HCT116 (cell line): Measurements from ENCODE around the gene TEDC2. TPM values are rescaled to one million over a fixed set of nuclear protein-coding genes. Genes with fewer than 3 reads are reported as not detected.

Experiments
- ATAC-seq: fragments of 200-7000 bp; cut with Tn5 transposase; 2 replicates; pipeline ENCODE4 v1.9.1; 2020; ENCODE audit warnings: mild to moderate bottlenecking, moderate library complexity
- BruUV-seq: library from RNA; stranded (reverse); fragments of 400-500 nt; replicated peaks from 2 replicates; lab custom pipeline; 2021; lab: Mats Ljungman, UMichigan
- CTCF ChIA-PET: fragments of 300-600 bp; sonication (Branson Sonifier 250); formaldehyde crosslinking; loops from one replicate; lab custom pipeline; 2021; ENCODE audit warnings: antibody characterized with exemption; lab: Charles Lee
- POLR2A ChIA-PET: fragments of 300-600, 350-600 bp; sonication (Branson Sonifier 250); formaldehyde crosslinking; loops from one replicate; lab custom pipeline; 2021; ENCODE audit warnings: antibody characterized with exemption; lab: Charles Lee
- RAD21 ChIA-PET, 2 experiments: fragments of 300-600 bp; sonication (Branson Sonifier 250); formaldehyde crosslinking; loops; one replicate each; lab custom pipeline; 2023; ENCODE audit warnings: low total read pairs in 2 of 2; ENCODE audit not compliant: uncharacterized antibody in 2 of 2, unreplicated experiment in 2 of 2, low non-redundant PET in 1 of 2; lab: Charles Lee
- DNase-seq: peaks from one replicate; pipeline ENCODE4 v3.0.0-alpha.2; 2010; ENCODE audit warnings: low read depth, low spot score
- H2AFZ ChIP-seq: fragments of 200-600 bp; shearing (Covaris generic), sonication (generic); 2 replicates; pipeline ENCODE4 v1.6.1; 2017; ENCODE audit warnings: low read depth, mixed run types, mixed read lengths, antibody characterized with exemption, low read length; ENCODE audit not compliant: poor library complexity, severe bottlenecking
- H3K27ac ChIP-seq: 2 replicates; pipeline ENCODE4 v1.5.1; 2012; ENCODE audit warnings: low read depth, low read length
- H3K27me3 ChIP-seq: fragments of 200-600 bp; sonication (generic); 2 replicates; pipeline ENCODE4 v1.6.1; 2016; ENCODE audit warnings: mixed run types, low read length, mixed read lengths; ENCODE audit not compliant: insufficient read depth
- H3K36me3 ChIP-seq, 2 experiments: fragments of 200-500 bp in 1 of 2; fragments of 200-600 bp in 1 of 2; sonication (Bioruptor generic) in 1 of 2; sonication (generic) in 1 of 2; 2 replicates each; pipeline versions ENCODE4 v1.5.1 to v1.6.1; 2014 to 2016; ENCODE audit warnings: low read length in 2 of 2, inconsistent platforms in 1 of 2, mixed read lengths in 1 of 2, mixed run types in 1 of 2; ENCODE audit not compliant: insufficient read depth in 2 of 2, control insufficient read depth in 1 of 2
- H3K4me1 ChIP-seq, 2 experiments: fragments of 200-600 bp in 1 of 2; sonication (generic) in 1 of 2; 2 replicates each; pipeline versions ENCODE4 v1.5.1 to v1.6.1; 2012 to 2017; ENCODE audit warnings: low read length in 2 of 2, inconsistent platforms in 1 of 2, mild to moderate bottlenecking in 1 of 2, mixed read lengths in 1 of 2, mixed run types in 1 of 2, moderate library complexity in 1 of 2; ENCODE audit not compliant: insufficient read depth in 2 of 2, control insufficient read depth in 1 of 2
- H3K4me2 ChIP-seq: fragments of 200-600 bp; sonication (generic); 2 replicates; pipeline ENCODE4 v1.6.1; 2017; ENCODE audit warnings: mixed run types, low read length, mixed read lengths
- H3K4me3 ChIP-seq, 2 experiments: fragments of 200-600 bp in 1 of 2; sonication (generic) in 1 of 2; replicated peaks in 1 of 2; 2 replicates each; pipeline ENCODE4 v1.5.1; 2011 to 2016; ENCODE audit warnings: low read length in 2 of 2, control low read depth in 1 of 2, low read depth in 1 of 2, mild to moderate bottlenecking in 1 of 2, mixed read lengths in 1 of 2, mixed run types in 1 of 2
- H3K79me2 ChIP-seq: fragments of 200-600 bp; sonication (generic); 2 replicates; pipeline ENCODE4 v1.6.1; 2017; ENCODE audit warnings: mild to moderate bottlenecking, mixed run types, low read length, moderate library complexity, mixed read lengths; ENCODE audit not compliant: insufficient read depth
- H3K9ac ChIP-seq: fragments of 200-600 bp; sonication (generic); 2 replicates; pipeline ENCODE4 v1.6.1; 2016; ENCODE audit warnings: low read length, mixed read lengths
- H3K9me2 ChIP-seq: fragments of 200-600 bp; sonication (generic), shearing (Covaris generic); 2 replicates; pipeline ENCODE4 v1.6.1; 2017; ENCODE audit warnings: mixed run types, mild to moderate bottlenecking, moderate library complexity; ENCODE audit not compliant: insufficient read depth
- H3K9me3 ChIP-seq, 2 experiments: fragments of 200-500 bp in 1 of 2; fragments of 200-600 bp in 1 of 2; sonication (Bioruptor generic) in 1 of 2; sonication (generic) in 1 of 2; 2 replicates each; pipeline ENCODE4 v1.6.1; 2014 to 2017; ENCODE audit warnings: low read length in 2 of 2, mixed read lengths in 2 of 2, inconsistent platforms in 1 of 2, low read depth in 1 of 2, mild to moderate bottlenecking in 1 of 2, mixed run types in 1 of 2, moderate library complexity in 1 of 2; ENCODE audit not compliant: control insufficient read depth in 1 of 2, insufficient read depth in 1 of 2
- H4K20me1 ChIP-seq: fragments of 200-600 bp; sonication (generic), shearing (Covaris generic); 2 replicates; pipeline ENCODE4 v1.6.1; 2017; ENCODE audit warnings: mixed run types, mild to moderate bottlenecking, moderate library complexity; ENCODE audit not compliant: insufficient read depth
- CEBPB ChIP-seq: IDR thresholded peaks from 2 replicates; pipeline ENCODE4 v1.6.1; 2012; ENCODE audit warnings: low read depth
- CTCF ChIP-seq, 3 experiments: fragments of 200-600 bp in 1 of 3; sonication (generic) in 1 of 3; IDR thresholded peaks in 2 of 3; conservative IDR thresholded peaks in 1 of 3; 2 replicates each; pipeline ENCODE4 v1.5.1; 2012 to 2017; ENCODE audit warnings: low read depth in 2 of 3, low read length in 2 of 3, antibody characterized with exemption in 1 of 3, borderline replicate concordance in 1 of 3, control low read depth in 1 of 3, mild to moderate bottlenecking in 1 of 3, mixed read lengths in 1 of 3, mixed run types in 1 of 3, moderate library complexity in 1 of 3; ENCODE audit not compliant: insufficient read depth in 1 of 3
- EGR1 ChIP-seq: IDR thresholded peaks from 2 replicates; pipeline ENCODE4 v1.6.1; 2012; ENCODE audit warnings: low read depth
- EZH2 ChIP-seq: fragments of 200-600 bp; sonication (generic); IDR thresholded peaks from 2 replicates; pipeline ENCODE4 v1.6.1; 2017; ENCODE audit warnings: antibody characterized with exemption, mixed run types
- EZH2phosphoT487 ChIP-seq: fragments of 200-600 bp; IDR thresholded peaks from 2 replicates; pipeline ENCODE4 v1.6.1; 2018; ENCODE audit warnings: antibody characterized with exemption, borderline replicate concordance
- FOSL1 ChIP-seq: IDR thresholded peaks from 2 replicates; pipeline ENCODE4 v1.6.1; 2012; ENCODE audit warnings: low read depth
- MAX ChIP-seq: IDR thresholded peaks from 2 replicates; pipeline ENCODE4 v1.6.1; 2012
- POLR2A ChIP-seq: IDR thresholded peaks from 2 replicates; pipeline ENCODE4 v1.7.0; 2011; ENCODE audit warnings: borderline replicate concordance; ENCODE audit not compliant: insufficient read depth, insufficient read length; ENCODE audit errors: extremely low read depth
- POLR2AphosphoS5 ChIP-seq: IDR thresholded peaks from 2 replicates; pipeline ENCODE4 v1.6.1; 2011; ENCODE audit warnings: mild to moderate bottlenecking, low read depth, low read length, moderate library complexity
- RAD21 ChIP-seq: IDR thresholded peaks from 2 replicates; pipeline ENCODE4 v1.6.1; 2012; ENCODE audit warnings: low read depth, mild to moderate bottlenecking
- SIN3A ChIP-seq: IDR thresholded peaks from 2 replicates; pipeline ENCODE4 v1.6.1; 2012; ENCODE audit warnings: low read depth
- SRF ChIP-seq: IDR thresholded peaks from 2 replicates; pipeline ENCODE4 v1.6.1; 2012; ENCODE audit warnings: low read depth
- intact Hi-C: fragments of 100-400 bp; cut with micrococcal nuclease; formaldehyde crosslinking; loops from 2 replicates; pipeline ENCODE4 v1.10.0; 2022
- total RNA-seq: library from RNA; stranded (reverse); gene quantifications from one replicate; pipeline ENCODE4 v1.2.1, GENCODE V29; 2021; ENCODE audit not compliant: unreplicated experiment

The TEDC2 gene
- total RNA-seq, 1 experiment from 2014 or later, result 26.5 TPM

- TF ChIP-seq CTCF (IDR thresholded peaks at IDR 0.05 in 2 of 3, conservative IDR thresholded peaks at IDR 0.05 in 1 of 3; ENCODE audit: borderline replicate concordance in 1 of 3, insufficient read depth in 1 of 3, low read depth in 2 of 3, low read length in 2 of 3) (no peak), MAX (no peak), CEBPB (no peak), RAD21 (no peak), EZH2 (no peak)
- TF ChIP-seq, all 23 proteins: peak for 0
Measured at GRCh38 chr16:2443555-2443954, 16.4 kb upstream of the TEDC2 start (continued).

DNA sequence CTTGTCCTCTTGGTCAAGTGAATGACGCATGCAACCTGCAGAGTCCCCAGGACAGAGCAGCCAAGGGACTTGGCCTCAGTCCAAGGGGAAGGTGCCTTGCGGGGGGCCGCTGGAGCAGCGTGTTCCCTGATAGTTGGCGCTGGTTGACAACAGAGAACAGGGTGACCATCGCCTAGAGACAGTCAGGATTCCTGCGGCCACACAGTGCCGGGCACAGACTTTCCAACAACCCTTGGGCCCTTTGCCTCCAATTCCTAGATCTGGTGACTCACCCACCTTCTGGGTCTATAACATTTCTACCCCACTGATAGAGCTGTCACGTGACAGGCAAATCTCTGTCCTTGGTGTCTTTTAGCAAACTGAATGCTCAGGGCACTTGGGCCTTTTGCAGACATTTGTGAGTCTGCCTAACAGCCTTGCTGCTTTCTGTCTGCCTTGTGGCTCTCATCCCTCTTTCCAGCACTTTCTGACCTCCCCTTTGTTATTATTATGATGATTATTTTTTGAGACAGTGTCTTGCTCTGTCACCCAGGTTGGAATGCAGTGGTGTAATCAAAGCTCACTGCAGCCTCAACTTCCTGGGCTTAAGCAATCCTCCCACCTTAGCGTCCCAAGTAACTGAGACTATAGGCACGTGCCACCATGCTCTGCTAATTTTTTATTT is 11.9 kb upstream of the TEDC2 start:
- Histone ChIP-seq H3K4me1 (no peaks in the 10 kb centered on the region), H3K27me3 (no peaks in the 10 kb centered on the region), H3K9me3 (no peaks in the 10 kb centered on the region), H3K36me3 (peaks cover 72 to 75% of the 10 kb centered on the region in 2 experiments), H2AFZ (no peak overlapping the region), H3K9me2 (no peaks in the 10 kb centered on the region), H3K27ac (no peak overlapping the region), H3K4me3 (no peak overlapping the region), H3K9ac (no peak overlapping the region), H3K79me2 (peaks cover 22% of the 10 kb centered on the region), H4K20me1 (0 out of 2 replicates have a peak, but pooled peaks cover 3% of the 10 kb centered on the region), H3K4me2 (no peak overlapping the region)
- CTCF ChIA-PET, result no interaction called here
- ATAC-seq, result no peak
- RAD21 ChIA-PET, result no interaction called here
- BruUV-seq, result no TSS peak
- TF ChIP-seq SRF, result no peak
- TF ChIP-seq POLR2AphosphoS5, result no peak
- no peak for TF ChIP-seq EGR1
- no peak for TF ChIP-seq FOSL1
- TF ChIP-seq POLR2A, result no peak
- no peak for TF ChIP-seq SIN3A
- TF ChIP-seq EZH2phosphoT487, result no peak
- no peak for TF ChIP-seq EZH2
- no peak for TF ChIP-seq RAD21
- intact Hi-C loops, result no loop called here
- POLR2A ChIA-PET, result no interaction called here
- no peak for DNase-seq
